Fibroblast of upper back skin (primary cell): Measurements from ENCODE around the gene ARHGAP26.
"Not testable (repeated sequence)": the region's sequence is repeated elsewhere in the genome, so short reads cannot be mapped to it uniquely, and the experiment has no call there.

Source experiments
- DNase-seq: peaks from one replicate; pipeline ENCODE4 v3.0.0-alpha.2; 2013

ARHGAP26 gene

GRCh38 chr5:143108498-143109128 is 338.4 kb downstream of the ARHGAP26 start:
- DNase-seq, result no peak

- no peak for DNase-seq
These were observed 340.4 kb downstream of the ARHGAP26 start for GRCh38 chr5:143110591-143110990.

- no peak for DNase-seq
These were observed 341.6 kb downstream of the ARHGAP26 start for GRCh38 chr5:143111799-143112198.

GRCh38 chr5:143113461-143113860 is 343.3 kb downstream of the ARHGAP26 start:
- DNase-seq, result no peak

- DNase-seq, result no peak
These were observed 344.3 kb downstream of the ARHGAP26 start for GRCh38 chr5:143114481-143114880.

- DNase-seq, result no peak
These were observed 345.2 kb downstream of the ARHGAP26 start for GRCh38 chr5:143115381-143115780.

GRCh38 chr5:143116814-143117213 is 346.6 kb downstream of the ARHGAP26 start:
- no peak for DNase-seq

- DNase-seq, result no peak
These were observed 347.6 kb downstream of the ARHGAP26 start for GRCh38 chr5:143117821-143118220.

GRCh38 chr5:143118222-143118621 is 348.0 kb downstream of the ARHGAP26 start:
- no peak for DNase-seq

GRCh38 chr5:143118818-143119217 is 348.6 kb downstream of the ARHGAP26 start:
- not testable (repeated sequence) for DNase-seq

GRCh38 chr5:143119291-143119769 is 349.2 kb downstream of the ARHGAP26 start:
- DNase-seq, result peak; percentile 16

GRCh38 chr5:143119881-143120341 is 349.7 kb downstream of the ARHGAP26 start:
- DNase-seq, result no peak

GRCh38 chr5:143120460-143121134 is 350.4 kb downstream of the ARHGAP26 start:
- no peak for DNase-seq

GRCh38 chr5:143121135-143121475 is 350.9 kb downstream of the ARHGAP26 start:
- no peak for DNase-seq

GRCh38 chr5:143124593-143124992 is 354.4 kb downstream of the ARHGAP26 start:
- DNase-seq, result no peak

- no peak for DNase-seq
These were observed 356.2 kb downstream of the ARHGAP26 start for GRCh38 chr5:143126174-143127019.

- DNase-seq, result peak; percentile 12
These were observed 358.4 kb downstream of the ARHGAP26 start for GRCh38 chr5:143128412-143129071.

- no peak for DNase-seq
These were observed 359.0 kb downstream of the ARHGAP26 start for GRCh38 chr5:143129203-143129602.

GRCh38 chr5:143129910-143130612 is 359.9 kb downstream of the ARHGAP26 start:
- no peak for DNase-seq

- no peak for DNase-seq
These were observed 360.6 kb downstream of the ARHGAP26 start for GRCh38 chr5:143130613-143131305.

- DNase-seq, result no peak
These were observed 361.8 kb downstream of the ARHGAP26 start for GRCh38 chr5:143131972-143132371.

- no peak for DNase-seq
These were observed 362.6 kb downstream of the ARHGAP26 start for GRCh38 chr5:143132739-143133138.
